H1 (cell line): ENCODE data around the gene FAM149A. TPM values are rescaled to one million over a fixed set of nuclear protein-coding genes. Genes with fewer than 3 reads are reported as not detected.

Experiments
- CTCF ChIA-PET: fragments of 300-600 bp; sonication (Branson Sonifier 250); formaldehyde crosslinking; loops from one replicate; lab custom pipeline; 2021; ENCODE audit not compliant: partially characterized antibody; lab: Charles Lee
- POLR2A ChIA-PET: fragments of 300-600 bp; sonication (Branson Sonifier 250); formaldehyde crosslinking; loops from one replicate; lab custom pipeline; 2021; ENCODE audit warnings: inconsistent platforms; ENCODE audit not compliant: partially characterized antibody; lab: Charles Lee
- DNase-seq, 2 experiments: peaks; one replicate each; pipeline versions ENCODE4 v3.0.0 to v3.0.0-alpha.2; 2010 to 2022; ENCODE audit warnings: low spot score in 2 of 2, low read depth in 1 of 2, mixed read lengths in 1 of 2
- FAIRE-seq: peaks from 2 replicates; lab custom pipeline; 2011; peaks lifted over from hg19 to GRCh38; lab: Jason Lieb, UNC
- H2AFZ ChIP-seq: 2 replicates; pipeline ENCODE4 v1.8.1; 2012; ENCODE audit warnings: low read length, inconsistent platforms
- H2AK5ac ChIP-seq: 2 replicates; pipeline ENCODE4 v1.6.1; 2013; ENCODE audit warnings: low read depth, low read length
- H2BK120ac ChIP-seq: replicated peaks from 2 replicates; pipeline ENCODE3; 2013; ENCODE audit warnings: low read depth, low read length, inconsistent platforms
- H2BK12ac ChIP-seq: 2 replicates; pipeline ENCODE4 v1.6.1; 2013; ENCODE audit warnings: low read depth, low read length
- H2BK15ac ChIP-seq: 2 replicates; pipeline ENCODE4 v1.6.1; 2013; ENCODE audit warnings: low read length
- H2BK20ac ChIP-seq: 2 replicates; pipeline ENCODE4 v1.6.1; 2013; ENCODE audit warnings: low read length
- H2BK5ac ChIP-seq: 2 replicates; pipeline ENCODE4 v1.6.1; 2013; ENCODE audit warnings: low read depth, low read length
- H3K14ac ChIP-seq: 2 replicates; pipeline ENCODE4 v1.6.1; 2013; ENCODE audit warnings: inconsistent platforms; ENCODE audit not compliant: insufficient read length
- H3K18ac ChIP-seq: 2 replicates; pipeline ENCODE4 v1.6.1; 2013; ENCODE audit warnings: low read length; ENCODE audit errors: extremely low read depth
- H3K23ac ChIP-seq: 2 replicates; pipeline ENCODE4 v1.6.1; 2013; ENCODE audit warnings: inconsistent platforms; ENCODE audit not compliant: insufficient read length
- H3K23me2 ChIP-seq: 2 replicates; pipeline ENCODE4 v1.6.1; 2013; ENCODE audit warnings: low read depth, low read length
- H3K27ac ChIP-seq: 2 replicates; pipeline ENCODE4 v1.6.1; 2011; ENCODE audit warnings: low read depth, low read length, inconsistent platforms
- H3K27me3 ChIP-seq, 4 experiments: replicated peaks in 1 of 4; 1 replicate in 1 of 4; 2 replicates in 3 of 4; pipeline versions ENCODE4 v1.6.1 to v1.8.1; 2011 to 2013; ENCODE audit warnings: low read length in 3 of 4, mild to moderate bottlenecking in 3 of 4, inconsistent platforms in 2 of 4, mixed read lengths in 2 of 4, moderate library complexity in 1 of 4; ENCODE audit not compliant: control insufficient read depth in 3 of 4, insufficient read depth in 3 of 4; ENCODE audit errors: extremely low read depth in 1 of 4
- H3K36me3 ChIP-seq, 4 experiments: 2 replicates each; pipeline versions ENCODE4 v1.6.1 to v1.8.1; 2011 to 2013; ENCODE audit warnings: mild to moderate bottlenecking in 4 of 4, low read length in 3 of 4, moderate library complexity in 2 of 4, control low read depth in 1 of 4, inconsistent platforms in 1 of 4; ENCODE audit not compliant: insufficient read depth in 4 of 4, control insufficient read depth in 2 of 4
- H3K4ac ChIP-seq: replicated peaks from 2 replicates; pipeline ENCODE3; 2013; ENCODE audit warnings: low read length, low read depth, mixed read lengths, inconsistent platforms; ENCODE audit not compliant: insufficient read length
- H3K4me1 ChIP-seq, 4 experiments: replicated peaks in 1 of 4; 1 replicate in 1 of 4; 2 replicates in 3 of 4; pipeline versions ENCODE4 v1.6.1 to v1.8.1; 2011 to 2013; ENCODE audit warnings: low read length in 3 of 4, inconsistent platforms in 2 of 4, mixed read lengths in 1 of 4; ENCODE audit not compliant: insufficient read depth in 4 of 4, control insufficient read depth in 3 of 4
- H3K4me2 ChIP-seq, 2 experiments: 2 replicates each; pipeline versions ENCODE4 v1.6.1 to v1.8.1; 2011 to 2013; ENCODE audit warnings: low read depth in 2 of 2, low read length in 2 of 2, control low read depth in 1 of 2, inconsistent platforms in 1 of 2, mild to moderate bottlenecking in 1 of 2; ENCODE audit not compliant: insufficient read depth in 1 of 2
- H3K4me3 ChIP-seq, 4 experiments: fragments of 200-600, 300-600 bp in 1 of 4; sonication (generic), shearing (Covaris generic), sonication (Bioruptor Twin) in 1 of 4; 2 replicates each; pipeline versions ENCODE4 v1.5.1 to v1.8.1; 2011 to 2016; ENCODE audit warnings: low read length in 4 of 4, low read depth in 3 of 4, control low read depth in 2 of 4, inconsistent platforms in 2 of 4, mild to moderate bottlenecking in 2 of 4, mixed read lengths in 1 of 4, moderate library complexity in 1 of 4; ENCODE audit not compliant: insufficient read depth in 2 of 4; ENCODE audit errors: extremely low read depth in 1 of 4
- H3K56ac ChIP-seq: replicated peaks from 2 replicates; pipeline ENCODE3; 2013; ENCODE audit warnings: low read depth, mild to moderate bottlenecking, mixed read lengths, low read length, inconsistent platforms; ENCODE audit not compliant: insufficient read length
- H3K79me1 ChIP-seq: 2 replicates; pipeline ENCODE4 v1.6.1; 2013; ENCODE audit warnings: low read depth, low read length, control low read depth
- H3K79me2 ChIP-seq, 2 experiments: 2 replicates each; pipeline versions ENCODE4 v1.6.1 to v1.8.1; 2012 to 2013; ENCODE audit warnings: low read length in 2 of 2, mild to moderate bottlenecking in 2 of 2, inconsistent platforms in 1 of 2; ENCODE audit not compliant: insufficient read depth in 2 of 2, control insufficient read depth in 1 of 2
- H3K9ac ChIP-seq, 4 experiments: replicated peaks in 1 of 4; 1 replicate in 1 of 4; 2 replicates in 3 of 4; pipeline versions ENCODE4 v1.6.1 to v1.8.1; 2011 to 2013; ENCODE audit warnings: low read depth in 3 of 4, low read length in 3 of 4, control low read depth in 2 of 4, mild to moderate bottlenecking in 2 of 4, moderate library complexity in 2 of 4, inconsistent platforms in 1 of 4; ENCODE audit errors: extremely low read depth in 1 of 4
- H3K9me3 ChIP-seq, 2 experiments: 2 replicates each; pipeline versions ENCODE4 v1.6.1 to v1.8.1; 2012 to 2013; ENCODE audit warnings: mild to moderate bottlenecking in 2 of 2, moderate library complexity in 2 of 2, control low read depth in 1 of 2, inconsistent platforms in 1 of 2, low read depth in 1 of 2, low read length in 1 of 2, mixed read lengths in 1 of 2; ENCODE audit not compliant: insufficient read depth in 2 of 2
- H4K20me1 ChIP-seq, 2 experiments: replicated peaks in 1 of 2; 2 replicates each; pipeline versions ENCODE3 to v1.8.1; 2011 to 2013; ENCODE audit warnings: inconsistent platforms in 2 of 2, low read length in 2 of 2, mild to moderate bottlenecking in 1 of 2; ENCODE audit not compliant: insufficient read depth in 2 of 2, control insufficient read depth in 1 of 2
- H4K5ac ChIP-seq: 2 replicates; pipeline ENCODE4 v1.6.1; 2013; ENCODE audit warnings: low read length, low read depth, mixed read lengths, inconsistent platforms; ENCODE audit not compliant: insufficient read length
- H4K8ac ChIP-seq: 2 replicates; pipeline ENCODE4 v1.8.0; 2013; ENCODE audit warnings: mild to moderate bottlenecking, moderate library complexity, low read length, inconsistent platforms; ENCODE audit not compliant: insufficient read depth; ENCODE audit errors: extremely low read depth
- H4K91ac ChIP-seq: replicated peaks from 2 replicates; pipeline ENCODE3; 2013; ENCODE audit warnings: low read length, mixed read lengths, inconsistent platforms; ENCODE audit not compliant: insufficient read length
- GABPA ChIP-seq: IDR thresholded peaks from 2 replicates; pipeline ENCODE4 v1.6.1; 2011; ENCODE audit warnings: mild to moderate bottlenecking, low read length, moderate library complexity, borderline replicate concordance; ENCODE audit not compliant: insufficient read depth
- WGBS, 2 experiments: shearing (Covaris generic) in 1 of 2; methylation state at CpG; one replicate each; pipeline versions ENCODE4 v1.1.6 to v1.1.7; 2013 to 2015; ENCODE audit warnings: low lambda C conversion rate in 2 of 2, mixed read lengths in 2 of 2, inconsistent platforms in 1 of 2, low coverage in 1 of 2, missing lambda C conversion rate in 1 of 2; ENCODE audit not compliant: insufficient replicate concordance in 2 of 2, insufficient coverage in 1 of 2, insufficient read length in 1 of 2; ENCODE audit errors: extremely low coverage in 1 of 2, missing lambda C conversion rate in 1 of 2; 5-methylcytosine and 5-hydroxymethylcytosine counted together
- polyA plus RNA-seq, 7 experiments: library from polyadenylated mRNA; depleted of rRNA in 3 of 7; stranded (reverse) in 5 of 7; unstranded in 2 of 7; fragments of >200 nt in 5 of 7; fragments of 200-250 nt in 2 of 7; gene quantifications; 1 replicate in 5 of 7; 2 replicates in 1 of 7; 4 replicates in 1 of 7; pipeline versions ENCODE4 v1.2.1 to v1.2.3, GENCODE V29; 2011 to 2013; ENCODE audit warnings: missing spikeins in 2 of 7, mixed read lengths in 2 of 7
- total RNA-seq: library from RNA; stranded (reverse); fragmentation: NEBNext Ultra II Directional; extraction: Animal tissue kit (Norgen Biotek cat#: 25700); gene quantifications from 2 replicates; pipeline ENCODE4 v1.2.1, GENCODE V29; 2021

Gene FAM149A
- total and polyA plus RNA-seq, 2 of the 8 experiments (the other 6 are each of a cell fraction or from before 2014, with no cell fraction given) = 6.1 to 8.5 TPM

- Histone ChIP-seq H3K79me2 (no peaks in the 10 kb centered on the region), H2BK20ac (no peak overlapping the region), H3K56ac (no peak overlapping the region), H3K36me3 (no peaks in the 10 kb centered on the region; a peak in 1 of 8 replicates), H3K27ac (no peak overlapping the region), H3K9ac (no peak overlapping the region), H2BK12ac (no peak overlapping the region; the same call in 1 of the 2 replicates), H3K4me2 (no peak overlapping the region), H2AK5ac (no peak overlapping the region), H3K18ac (no peak overlapping the region), H2BK5ac (no peak overlapping the region), H4K8ac (no peak overlapping the region), H3K23ac (no peak overlapping the region), H4K5ac (no peak overlapping the region), H2BK120ac (no peak overlapping the region), H2AFZ (peak overlapping the region; percentile 57; the same call in 1 of the 2 replicates), H4K20me1 (no peaks in the 10 kb centered on the region), H3K14ac (no peak overlapping the region), H3K4me3 (no peak overlapping the region), H2BK15ac (no peak overlapping the region), H3K23me2 (no peaks in the 10 kb centered on the region), H3K79me1 (no peaks in the 10 kb centered on the region), H4K91ac (no peak overlapping the region), H3K9me3 (no peaks in the 10 kb centered on the region), H3K27me3 (no peaks in the 10 kb centered on the region; a peak in 2 of 7 replicates), H3K4me1 (no peaks in the 10 kb centered on the region), H3K4ac (no peak overlapping the region)
- DNase-seq = no peak
- ChIA-PET POLR2A (interaction anchor here (1.9 kb wide), 1 partner anchor 33 kb away, joined by 5 read pairs; no protein-coding TSS in a partner anchor), CTCF (no interaction called here)
- WGBS, 2 experiments = 83% methylated on average over 8 of the region's 8 CpGs; no CpG with 5 or more reads in 1 of the 2 experiments
- no peak for FAIRE-seq
- no peak for TF ChIP-seq GABPA
These were observed 112.0 kb downstream of the FAM149A start for GRCh38 chr4:186216465-186217024.
